Astrocyte (in vitro differentiated cells and primary cell): Measurements from ENCODE around the gene ADARB2.

ENCODE experiments used
- EZH2 ChIP-seq: IDR thresholded peaks from 2 replicates; pipeline ENCODE4 v1.6.1; 2012; ENCODE audit warnings: mild to moderate bottlenecking, low read length, inconsistent platforms; ENCODE audit not compliant: insufficient read depth
- TF ChIP-seq, protein P1 (sequence below): IDR thresholded peaks from 2 replicates; pipeline ENCODE4 v1.5.1; 2011; ENCODE audit warnings: low read depth, mild to moderate bottlenecking, inconsistent platforms, low read length, moderate library complexity; ENCODE audit not compliant: insufficient read depth

GRCh38 chr10:1366811-1367425 is 370.4 kb downstream of the ADARB2 start:
- TF ChIP-seq, protein P1, sequence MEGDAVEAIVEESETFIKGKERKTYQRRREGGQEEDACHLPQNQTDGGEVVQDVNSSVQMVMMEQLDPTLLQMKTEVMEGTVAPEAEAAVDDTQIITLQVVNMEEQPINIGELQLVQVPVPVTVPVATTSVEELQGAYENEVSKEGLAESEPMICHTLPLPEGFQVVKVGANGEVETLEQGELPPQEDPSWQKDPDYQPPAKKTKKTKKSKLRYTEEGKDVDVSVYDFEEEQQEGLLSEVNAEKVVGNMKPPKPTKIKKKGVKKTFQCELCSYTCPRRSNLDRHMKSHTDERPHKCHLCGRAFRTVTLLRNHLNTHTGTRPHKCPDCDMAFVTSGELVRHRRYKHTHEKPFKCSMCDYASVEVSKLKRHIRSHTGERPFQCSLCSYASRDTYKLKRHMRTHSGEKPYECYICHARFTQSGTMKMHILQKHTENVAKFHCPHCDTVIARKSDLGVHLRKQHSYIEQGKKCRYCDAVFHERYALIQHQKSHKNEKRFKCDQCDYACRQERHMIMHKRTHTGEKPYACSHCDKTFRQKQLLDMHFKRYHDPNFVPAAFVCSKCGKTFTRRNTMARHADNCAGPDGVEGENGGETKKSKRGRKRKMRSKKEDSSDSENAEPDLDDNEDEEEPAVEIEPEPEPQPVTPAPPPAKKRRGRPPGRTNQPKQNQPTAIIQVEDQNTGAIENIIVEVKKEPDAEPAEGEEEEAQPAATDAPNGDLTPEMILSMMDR = no peak
- no peak for TF ChIP-seq EZH2
